HCT116 (cell line): ENCODE results near the gene IL26.

ENCODE experiments used
- CEBPB ChIP-seq: IDR thresholded peaks from 2 replicates; pipeline ENCODE4 v1.6.1; 2012; ENCODE audit warnings: low read depth
- EZH2 ChIP-seq: fragments of 200-600 bp; sonication (generic); IDR thresholded peaks from 2 replicates; pipeline ENCODE4 v1.6.1; 2017; ENCODE audit warnings: antibody characterized with exemption, mixed run types
- EZH2phosphoT487 ChIP-seq: fragments of 200-600 bp; IDR thresholded peaks from 2 replicates; pipeline ENCODE4 v1.6.1; 2018; ENCODE audit warnings: antibody characterized with exemption, borderline replicate concordance
- POLR2A ChIP-seq: IDR thresholded peaks from 2 replicates; pipeline ENCODE4 v1.7.0; 2011; ENCODE audit warnings: borderline replicate concordance; ENCODE audit not compliant: insufficient read depth, insufficient read length; ENCODE audit errors: extremely low read depth
- POLR2AphosphoS5 ChIP-seq: IDR thresholded peaks from 2 replicates; pipeline ENCODE4 v1.6.1; 2011; ENCODE audit warnings: mild to moderate bottlenecking, low read depth, low read length, moderate library complexity
- RAD21 ChIP-seq: IDR thresholded peaks from 2 replicates; pipeline ENCODE4 v1.6.1; 2012; ENCODE audit warnings: low read depth, mild to moderate bottlenecking
- TCF7L2 ChIP-seq: IDR thresholded peaks from 2 replicates; pipeline ENCODE4 v1.7.0; 2011; ENCODE audit warnings: borderline replicate concordance, inconsistent platforms; ENCODE audit not compliant: insufficient read depth, insufficient read length; ENCODE audit errors: extremely low read depth
- YY1 ChIP-seq: IDR thresholded peaks from 2 replicates; pipeline ENCODE4 v1.6.1; 2011; ENCODE audit warnings: low read length, low read depth, moderate library complexity, mild to moderate bottlenecking; ENCODE audit not compliant: insufficient replicate concordance; ENCODE audit errors: extremely low read depth
- ZFX ChIP-seq: fragments of 450-650 bp; IDR thresholded peaks from 2 replicates; pipeline ENCODE4 v1.6.1; 2017
- ZNF274 ChIP-seq: fragments of 200-500 bp; sonication (Bioruptor generic); IDR thresholded peaks from 2 replicates; pipeline ENCODE4 v1.6.1; 2014; ENCODE audit warnings: mild to moderate bottlenecking, low read depth, low read length, inconsistent platforms
- TF ChIP-seq, protein P1 (sequence below), 3 experiments: fragments of 200-600 bp in 1 of 3; sonication (generic) in 1 of 3; IDR thresholded peaks in 2 of 3; conservative IDR thresholded peaks in 1 of 3; 2 replicates each; pipeline ENCODE4 v1.5.1; 2012 to 2017; ENCODE audit warnings: low read depth in 2 of 3, low read length in 2 of 3, antibody characterized with exemption in 1 of 3, borderline replicate concordance in 1 of 3, control low read depth in 1 of 3, mild to moderate bottlenecking in 1 of 3, mixed read lengths in 1 of 3, mixed run types in 1 of 3, moderate library complexity in 1 of 3; ENCODE audit not compliant: insufficient read depth in 1 of 3
- TF ChIP-seq, protein P2 (sequence below): IDR thresholded peaks from 2 replicates; pipeline ENCODE4 v1.6.1; 2012; ENCODE audit warnings: low read depth

DNA sequence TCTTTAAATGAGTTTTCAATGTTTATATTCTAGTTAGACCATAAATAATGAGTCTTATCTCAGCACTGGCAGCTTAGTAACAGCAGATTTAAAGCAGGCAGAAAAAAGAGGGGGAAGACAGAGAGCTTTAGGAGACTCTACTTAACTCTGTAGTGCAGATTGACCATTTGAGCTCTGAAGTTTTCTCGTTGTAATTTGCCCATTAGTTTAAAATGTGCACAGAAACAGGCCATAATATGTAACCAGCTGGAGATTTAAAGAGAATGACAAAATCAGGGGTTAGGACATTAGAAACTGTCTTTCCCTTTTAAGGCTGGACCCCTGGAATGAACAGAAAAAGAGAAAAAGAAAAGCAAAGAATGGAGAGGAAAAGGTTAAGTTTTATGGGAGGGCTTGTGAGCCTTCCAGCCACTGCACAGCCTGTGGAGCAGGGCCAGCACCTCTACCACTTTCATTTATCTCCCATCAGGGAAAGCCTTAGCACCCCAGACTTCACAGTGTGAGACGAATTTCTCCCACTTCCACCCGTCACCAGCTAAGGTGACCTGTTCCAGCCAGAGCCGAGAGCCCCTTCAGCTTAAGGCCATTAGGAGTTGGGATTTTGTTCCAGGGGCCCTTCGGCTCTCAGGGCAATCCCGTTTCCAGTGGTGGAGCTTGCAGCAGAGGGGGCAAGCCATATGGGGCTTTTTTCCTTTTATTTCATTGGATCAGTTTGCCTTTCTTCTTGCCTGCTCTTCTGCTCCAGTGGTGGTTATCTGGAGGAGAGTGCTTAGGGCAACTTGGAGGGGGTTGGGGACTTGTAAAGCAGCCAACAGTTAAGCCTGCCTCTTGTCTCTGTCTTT, 19.8 kb upstream of the IL26 start:
- no peak for TF ChIP-seq TCF7L2
- no peak for TF ChIP-seq EZH2phosphoT487
- TF ChIP-seq, protein P1, sequence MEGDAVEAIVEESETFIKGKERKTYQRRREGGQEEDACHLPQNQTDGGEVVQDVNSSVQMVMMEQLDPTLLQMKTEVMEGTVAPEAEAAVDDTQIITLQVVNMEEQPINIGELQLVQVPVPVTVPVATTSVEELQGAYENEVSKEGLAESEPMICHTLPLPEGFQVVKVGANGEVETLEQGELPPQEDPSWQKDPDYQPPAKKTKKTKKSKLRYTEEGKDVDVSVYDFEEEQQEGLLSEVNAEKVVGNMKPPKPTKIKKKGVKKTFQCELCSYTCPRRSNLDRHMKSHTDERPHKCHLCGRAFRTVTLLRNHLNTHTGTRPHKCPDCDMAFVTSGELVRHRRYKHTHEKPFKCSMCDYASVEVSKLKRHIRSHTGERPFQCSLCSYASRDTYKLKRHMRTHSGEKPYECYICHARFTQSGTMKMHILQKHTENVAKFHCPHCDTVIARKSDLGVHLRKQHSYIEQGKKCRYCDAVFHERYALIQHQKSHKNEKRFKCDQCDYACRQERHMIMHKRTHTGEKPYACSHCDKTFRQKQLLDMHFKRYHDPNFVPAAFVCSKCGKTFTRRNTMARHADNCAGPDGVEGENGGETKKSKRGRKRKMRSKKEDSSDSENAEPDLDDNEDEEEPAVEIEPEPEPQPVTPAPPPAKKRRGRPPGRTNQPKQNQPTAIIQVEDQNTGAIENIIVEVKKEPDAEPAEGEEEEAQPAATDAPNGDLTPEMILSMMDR (IDR thresholded peaks at IDR 0.05 in 2 of 3, conservative IDR thresholded peaks at IDR 0.05 in 1 of 3; ENCODE audit: borderline replicate concordance in 1 of 3, insufficient read depth in 1 of 3, low read depth in 2 of 3, low read length in 2 of 3): no peak
- TF ChIP-seq CEBPB: no peak
- TF ChIP-seq ZFX: no peak
- no peak for TF ChIP-seq POLR2A
- TF ChIP-seq, protein P2, sequence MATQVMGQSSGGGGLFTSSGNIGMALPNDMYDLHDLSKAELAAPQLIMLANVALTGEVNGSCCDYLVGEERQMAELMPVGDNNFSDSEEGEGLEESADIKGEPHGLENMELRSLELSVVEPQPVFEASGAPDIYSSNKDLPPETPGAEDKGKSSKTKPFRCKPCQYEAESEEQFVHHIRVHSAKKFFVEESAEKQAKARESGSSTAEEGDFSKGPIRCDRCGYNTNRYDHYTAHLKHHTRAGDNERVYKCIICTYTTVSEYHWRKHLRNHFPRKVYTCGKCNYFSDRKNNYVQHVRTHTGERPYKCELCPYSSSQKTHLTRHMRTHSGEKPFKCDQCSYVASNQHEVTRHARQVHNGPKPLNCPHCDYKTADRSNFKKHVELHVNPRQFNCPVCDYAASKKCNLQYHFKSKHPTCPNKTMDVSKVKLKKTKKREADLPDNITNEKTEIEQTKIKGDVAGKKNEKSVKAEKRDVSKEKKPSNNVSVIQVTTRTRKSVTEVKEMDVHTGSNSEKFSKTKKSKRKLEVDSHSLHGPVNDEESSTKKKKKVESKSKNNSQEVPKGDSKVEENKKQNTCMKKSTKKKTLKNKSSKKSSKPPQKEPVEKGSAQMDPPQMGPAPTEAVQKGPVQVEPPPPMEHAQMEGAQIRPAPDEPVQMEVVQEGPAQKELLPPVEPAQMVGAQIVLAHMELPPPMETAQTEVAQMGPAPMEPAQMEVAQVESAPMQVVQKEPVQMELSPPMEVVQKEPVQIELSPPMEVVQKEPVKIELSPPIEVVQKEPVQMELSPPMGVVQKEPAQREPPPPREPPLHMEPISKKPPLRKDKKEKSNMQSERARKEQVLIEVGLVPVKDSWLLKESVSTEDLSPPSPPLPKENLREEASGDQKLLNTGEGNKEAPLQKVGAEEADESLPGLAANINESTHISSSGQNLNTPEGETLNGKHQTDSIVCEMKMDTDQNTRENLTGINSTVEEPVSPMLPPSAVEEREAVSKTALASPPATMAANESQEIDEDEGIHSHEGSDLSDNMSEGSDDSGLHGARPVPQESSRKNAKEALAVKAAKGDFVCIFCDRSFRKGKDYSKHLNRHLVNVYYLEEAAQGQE: no peak
- no peak for TF ChIP-seq POLR2AphosphoS5
- TF ChIP-seq EZH2: no peak
- no peak for TF ChIP-seq YY1
- TF ChIP-seq RAD21: no peak
- TF ChIP-seq ZNF274: no peak
